ENCODE data around the gene SLC39A1. TPM values are rescaled to one million over a fixed set of nuclear protein-coding genes. Genes with fewer than 3 reads are reported as not detected.

Gene SLC39A1
- total RNA-seq, 1 experiment from 2014 or later = 204 TPM

- TF ChIP-seq ZNF512 (CRISPR knock-in tag; IDR thresholded peaks at IDR 0.05; ENCODE audit: borderline replicate concordance) (no peak), MXD4 (CRISPR knock-in tag; IDR thresholded peaks at IDR 0.05; ENCODE audit: borderline replicate concordance) (no peak), CBFB (CRISPR knock-in tag; IDR thresholded peaks at IDR 0.05; ENCODE audit: low read depth) (no peak; the same call in 1 of the 2 replicates), E2F5 (CRISPR knock-in tag; IDR thresholded peaks at IDR 0.05) (no peak), CREB1 (CRISPR knock-in tag; IDR thresholded peaks at IDR 0.05) (no peak), RELA (CRISPR knock-in tag; IDR thresholded peaks at IDR 0.05; ENCODE audit: borderline replicate concordance) (no peak), MYBL2 (CRISPR knock-in tag; IDR thresholded peaks at IDR 0.05) (no peak), SP1 (CRISPR knock-in tag; conservative IDR thresholded peaks at IDR 0.05) (peak; percentile 66; the same call in 1 of the 2 replicates), USF2 (CRISPR knock-in tag; IDR thresholded peaks at IDR 0.05) (peak; percentile 23; the same call in 1 of the 2 replicates), MAX (CRISPR knock-in tag; IDR thresholded peaks at IDR 0.05) (peak; percentile 50; the same call in 1 of the 2 replicates), FOXJ3 (CRISPR knock-in tag; IDR thresholded peaks at IDR 0.05; ENCODE audit: borderline replicate concordance) (no peak), SMAD4 (CRISPR knock-in tag; IDR thresholded peaks at IDR 0.05) (no peak), NR3C1 (CRISPR knock-in tag; conservative IDR thresholded peaks at IDR 0.05; ENCODE audit: low read depth) (no peak)
These were observed 14.2 kb upstream of the SLC39A1 start, which contains the start of gene JTB (continued) for GRCh38 chr1:153977250-153978240.

- peak overlapping the region; percentile 97 for H3K27ac Mint-ChIP-seq
- H3K4me1 Mint-ChIP-seq = peaks cover 31% of the 10 kb centered on the region
- no peak for DNase-seq (ENCODE audit: low spot score)
- no peak; the same call in 1 of the 2 replicates for ATAC-seq
- peak overlapping the region; percentile 98 for H3K4me3 Mint-ChIP-seq
- no peaks in the 10 kb centered on the region for H3K27me3 Mint-ChIP-seq (ENCODE audit: low read depth)
- TF ChIP-seq ZNF121 (CRISPR knock-in tag; IDR thresholded peaks at IDR 0.05) (no peak), ZNF232 (CRISPR knock-in tag; IDR thresholded peaks at IDR 0.05) (no peak), AFF4 (CRISPR knock-in tag; IDR thresholded peaks at IDR 0.05; ENCODE audit: borderline replicate concordance) (no peak), FOXJ3 (CRISPR knock-in tag; IDR thresholded peaks at IDR 0.05; ENCODE audit: borderline replicate concordance) (no peak), USF2 (CRISPR knock-in tag; IDR thresholded peaks at IDR 0.05) (no peak), SOX15 (CRISPR knock-in tag; IDR thresholded peaks at IDR 0.05) (no peak), E2F4 (CRISPR knock-in tag; IDR thresholded peaks at IDR 0.05; ENCODE audit: borderline replicate concordance, low read depth) (no peak), CDX4 (CRISPR knock-in tag; IDR thresholded peaks at IDR 0.05; ENCODE audit: borderline replicate concordance) (no peak), TEAD4 (CRISPR knock-in tag; IDR thresholded peaks at IDR 0.05) (no peak), NR3C1 (CRISPR knock-in tag; conservative IDR thresholded peaks at IDR 0.05; ENCODE audit: low read depth) (no peak), SMAD4 (CRISPR knock-in tag; IDR thresholded peaks at IDR 0.05) (no peak), CBFB (CRISPR knock-in tag; IDR thresholded peaks at IDR 0.05; ENCODE audit: low read depth) (no peak; the same call in 1 of the 2 replicates), ZBTB21 (CRISPR knock-in tag; IDR thresholded peaks at IDR 0.05; ENCODE audit: borderline replicate concordance) (no peak), MLX (CRISPR knock-in tag; IDR thresholded peaks at IDR 0.05) (no peak)
- ChIA-PET POLR2A (interaction anchor here (1.0 to 3.1 kb wide), 10 partner anchors 9 to 343 kb away, joined by 3 to 55 read pairs (median 5); partner anchors contain the start of genes CHTOP, CREB3L4, GATAD2B and RAB13), CTCF (interaction anchor here (0.9 to 4.3 kb wide), 9 partner anchors 10 to 482 kb away, joined by 3 to 26 read pairs (median 4); partner anchors contain the start of genes CREB3L4, DENND4B, RAB13 and RPS27)
- no peaks in the 10 kb centered on the region for H3K9me3 Mint-ChIP-seq
- H3K36me3 Mint-ChIP-seq = peaks cover 34% of the 10 kb centered on the region
These were observed 13.5 kb upstream of the SLC39A1 start for GRCh38 chr1:153976819-153977249.
